Activated naive CD4-positive, alpha-beta T cell treated with Interleukin-2 at 50 U/mL for 16 hours (primary cell): ENCODE measurements around the gene SFI1.
A peak's percentile ranks its signal among the peaks of the same experiment; 100 is the strongest.

Source experiments
- DNase-seq: peaks from one replicate; pipeline ENCODE4 v3.0.0-alpha.2; 2020

SFI1 gene

GRCh38 chr22:31647066-31647465, 150.7 kb downstream of the SFI1 start:
- no peak for DNase-seq

GRCh38 chr22:31647523-31648320, 151.4 kb downstream of the SFI1 start:
- no peak for DNase-seq

DNA sequence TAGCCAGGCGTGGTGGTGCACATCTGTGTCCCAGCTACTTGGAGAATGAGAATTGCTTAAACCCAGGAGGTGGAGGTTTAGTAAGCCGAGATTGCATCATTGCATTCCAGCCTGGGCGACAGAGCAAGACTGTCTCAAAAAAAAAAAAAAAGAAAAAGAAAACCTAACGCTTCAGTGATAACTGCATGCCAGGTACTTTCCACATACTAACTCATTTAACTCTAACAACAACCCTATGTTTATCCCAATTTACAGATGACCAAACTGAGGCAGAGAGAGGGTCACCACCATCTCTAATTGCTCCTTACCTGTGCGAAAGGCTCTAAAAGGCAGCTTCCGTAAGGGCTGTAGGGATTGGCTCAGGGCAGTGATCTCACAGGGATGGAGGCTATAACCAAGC, 154.1 kb downstream of the SFI1 start:
- DNase-seq = no peak

DNA sequence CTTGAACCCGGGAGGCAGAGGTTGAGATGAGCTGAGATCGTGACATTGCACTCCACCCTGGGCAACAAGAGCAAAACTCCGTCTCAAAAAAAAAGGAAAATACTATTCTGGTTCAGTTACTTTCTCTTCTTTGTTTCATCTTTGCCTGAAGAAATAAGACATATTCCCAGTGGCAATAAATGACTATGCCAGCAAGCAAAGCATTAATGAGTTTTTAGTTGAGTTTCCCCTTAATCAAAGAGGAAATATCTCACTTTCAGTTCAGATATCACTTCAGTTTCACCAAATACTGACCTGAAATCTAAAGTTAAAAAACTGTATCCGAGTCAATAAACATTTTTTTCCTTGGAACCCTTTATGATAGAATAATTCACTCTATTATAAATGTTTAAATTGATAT, 155.3 kb downstream of the SFI1 start:
- no peak for DNase-seq

- DNase-seq = no peak
Measured at GRCh38 chr22:31652088-31652487, 155.8 kb downstream of the SFI1 start.

DNA sequence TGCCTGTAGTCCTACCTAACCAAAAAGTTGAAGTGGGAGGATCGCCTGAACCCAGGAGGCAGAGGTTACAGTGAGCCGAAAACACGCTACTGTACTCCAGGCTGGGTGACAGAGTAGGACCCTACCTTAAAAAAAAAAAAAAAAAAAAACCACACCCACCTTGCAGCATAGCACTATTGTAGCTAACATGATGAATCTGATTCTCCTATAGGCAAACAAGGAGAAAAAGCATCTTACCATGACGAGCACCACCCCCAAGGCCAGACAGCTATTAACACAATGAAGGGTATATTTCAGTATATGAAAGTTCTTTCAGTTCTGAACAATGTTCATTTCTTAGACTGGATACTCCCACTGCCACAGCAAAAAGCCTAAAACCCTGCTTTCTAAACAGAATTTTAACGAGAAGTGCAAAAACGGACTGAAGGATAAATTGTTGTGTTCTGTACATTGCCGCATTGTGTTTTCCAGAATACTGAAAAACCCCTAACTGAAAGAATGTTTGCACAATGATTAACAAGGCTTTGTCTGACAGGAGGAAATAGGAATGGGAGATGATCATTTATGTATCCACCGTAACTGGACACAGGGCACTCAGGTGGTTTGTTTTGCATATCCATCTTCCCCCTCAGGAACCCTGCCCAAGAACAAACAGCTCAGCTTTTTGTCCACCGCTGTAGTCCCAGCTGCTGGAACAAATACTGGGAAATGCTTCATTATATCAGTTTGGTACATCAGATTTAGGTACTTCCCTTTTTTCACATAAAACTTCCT, 156.8 kb downstream of the SFI1 start:
- DNase-seq = no peak

GRCh38 chr22:31653944-31654343, 157.6 kb downstream of the SFI1 start:
- DNase-seq = no peak

DNA sequence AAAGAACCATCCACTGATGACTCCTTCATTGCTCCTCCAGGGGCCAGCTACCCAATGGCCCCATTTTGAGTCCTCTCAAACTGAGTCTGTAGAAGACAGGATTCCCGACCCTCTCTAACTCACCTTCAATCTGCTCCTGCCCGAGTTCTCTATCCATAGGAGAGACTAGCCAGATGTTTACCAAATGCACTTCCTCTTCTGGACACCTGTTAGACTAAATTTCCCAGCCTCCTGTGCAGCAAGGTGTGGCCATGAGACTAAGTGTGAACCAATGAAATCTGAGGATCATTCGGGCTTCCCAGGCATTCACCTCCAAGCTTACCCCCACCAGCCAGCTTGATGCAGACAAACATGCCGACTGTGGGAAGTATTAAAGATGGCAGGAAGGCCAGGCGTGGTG, 158.1 kb downstream of the SFI1 start:
- DNase-seq = no peak

- DNase-seq = no peak
Measured at GRCh38 chr22:31659246-31659645, 162.9 kb downstream of the SFI1 start.

DNA sequence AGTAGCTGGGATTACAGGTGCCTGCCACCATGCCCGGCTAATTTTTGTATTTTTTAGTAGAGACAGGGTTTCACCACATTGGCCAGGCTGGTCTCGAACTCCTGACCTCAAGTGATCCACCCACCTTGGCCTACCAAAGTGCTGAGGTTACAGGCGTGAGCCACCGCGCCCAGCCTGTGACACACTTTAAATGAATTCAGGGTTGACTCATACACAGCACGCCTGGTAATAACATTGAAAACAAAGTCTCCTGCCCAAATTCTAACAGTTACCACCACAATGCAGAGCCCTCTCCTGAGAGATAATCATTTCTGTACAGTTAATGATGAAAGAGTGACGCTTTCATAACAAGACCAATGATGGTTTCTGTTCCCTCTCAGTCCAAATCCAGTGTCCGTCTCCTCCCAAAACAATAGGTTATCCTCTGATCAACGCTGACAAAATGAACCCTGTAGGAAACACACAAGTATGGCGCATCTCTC, 164.6 kb downstream of the SFI1 start:
- DNase-seq = peak; percentile 65

GRCh38 chr22:31661851-31662667, 165.7 kb downstream of the SFI1 start, which contains the start of gene PISD:
Gene PISD (minus strand): TSS chr22:31662215. CDS start chr22:31662208, 7 bp downstream.
- DNase-seq = peak; percentile 97

- no peak for DNase-seq
Measured at GRCh38 chr22:31662668-31663037, 166.3 kb downstream of the SFI1 start.
